ENCODE data around the gene CHST11.

GRCh38 chr12:104427547-104427938 is 29.2 kb upstream of the CHST11 start:
- no peak for TF ChIP-seq EZH2 (IDR thresholded peaks at IDR 0.05; ENCODE audit: borderline replicate concordance, low read length)
- TF ChIP-seq CTCF (conservative IDR thresholded peaks at IDR 0.05 in 1 of 2, IDR thresholded peaks at IDR 0.05 in 1 of 2; ENCODE audit: extremely low read depth in 1 of 2, insufficient read depth in 1 of 2, low read depth in 1 of 2, low read length in 2 of 2), result no peak
